ENCODE data around the gene FTCDNL1.

Gene FTCDNL1

DNA sequence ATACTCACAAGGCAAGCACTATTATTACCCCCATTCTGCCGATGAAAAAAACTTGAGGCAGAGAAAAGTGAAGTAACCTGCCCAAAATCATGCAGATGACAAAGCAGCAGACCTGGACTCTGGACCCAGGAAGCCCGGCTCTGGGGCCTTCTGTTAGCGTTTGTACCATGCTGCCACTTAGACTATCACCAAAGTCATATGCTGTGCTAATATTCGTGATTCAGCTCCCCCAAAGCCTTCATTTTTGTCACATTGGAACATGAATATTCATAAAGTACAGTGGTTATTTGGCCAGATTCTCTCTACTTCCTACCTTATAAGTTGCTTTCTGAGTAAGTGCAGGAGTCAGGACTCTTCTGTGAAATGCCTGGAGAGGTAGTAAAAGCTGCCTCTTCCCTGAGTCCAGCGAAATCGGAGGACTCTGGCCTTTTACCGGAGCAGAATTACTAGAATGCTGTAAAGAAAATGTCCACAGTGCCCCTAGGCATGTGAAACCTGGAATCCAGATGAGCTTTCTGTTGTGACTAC lies 86.7 kb downstream of the FTCDNL1 start:
- TF ChIP-seq, protein P1, sequence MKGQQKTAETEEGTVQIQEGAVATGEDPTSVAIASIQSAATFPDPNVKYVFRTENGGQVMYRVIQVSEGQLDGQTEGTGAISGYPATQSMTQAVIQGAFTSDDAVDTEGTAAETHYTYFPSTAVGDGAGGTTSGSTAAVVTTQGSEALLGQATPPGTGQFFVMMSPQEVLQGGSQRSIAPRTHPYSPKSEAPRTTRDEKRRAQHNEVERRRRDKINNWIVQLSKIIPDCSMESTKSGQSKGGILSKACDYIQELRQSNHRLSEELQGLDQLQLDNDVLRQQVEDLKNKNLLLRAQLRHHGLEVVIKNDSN (IDR thresholded peaks at IDR 0.05) = no peak
- TF ChIP-seq EP300 (IDR thresholded peaks at IDR 0.05; ENCODE audit: borderline replicate concordance) (no peak), TCF12 (IDR thresholded peaks at IDR 0.05; ENCODE audit: low read depth) (no peak), TAF1 (IDR thresholded peaks at IDR 0.05; ENCODE audit: low read depth) (no peak), TEAD4 (IDR thresholded peaks at IDR 0.05) (no peak), CEBPB (IDR thresholded peaks at IDR 0.05) (no peak), NFIC (IDR thresholded peaks at IDR 0.05) (no peak), RAD21 (IDR thresholded peaks at IDR 0.05; ENCODE audit: low read depth) (no peak), EGR1 (IDR thresholded peaks at IDR 0.05) (no peak), ZBTB7A (IDR thresholded peaks at IDR 0.05; ENCODE audit: low read depth) (no peak)
- TF ChIP-seq, protein P2, sequence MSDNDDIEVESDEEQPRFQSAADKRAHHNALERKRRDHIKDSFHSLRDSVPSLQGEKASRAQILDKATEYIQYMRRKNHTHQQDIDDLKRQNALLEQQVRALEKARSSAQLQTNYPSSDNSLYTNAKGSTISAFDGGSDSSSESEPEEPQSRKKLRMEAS (IDR thresholded peaks at IDR 0.05) = no peak
- TF ChIP-seq, protein P3, sequence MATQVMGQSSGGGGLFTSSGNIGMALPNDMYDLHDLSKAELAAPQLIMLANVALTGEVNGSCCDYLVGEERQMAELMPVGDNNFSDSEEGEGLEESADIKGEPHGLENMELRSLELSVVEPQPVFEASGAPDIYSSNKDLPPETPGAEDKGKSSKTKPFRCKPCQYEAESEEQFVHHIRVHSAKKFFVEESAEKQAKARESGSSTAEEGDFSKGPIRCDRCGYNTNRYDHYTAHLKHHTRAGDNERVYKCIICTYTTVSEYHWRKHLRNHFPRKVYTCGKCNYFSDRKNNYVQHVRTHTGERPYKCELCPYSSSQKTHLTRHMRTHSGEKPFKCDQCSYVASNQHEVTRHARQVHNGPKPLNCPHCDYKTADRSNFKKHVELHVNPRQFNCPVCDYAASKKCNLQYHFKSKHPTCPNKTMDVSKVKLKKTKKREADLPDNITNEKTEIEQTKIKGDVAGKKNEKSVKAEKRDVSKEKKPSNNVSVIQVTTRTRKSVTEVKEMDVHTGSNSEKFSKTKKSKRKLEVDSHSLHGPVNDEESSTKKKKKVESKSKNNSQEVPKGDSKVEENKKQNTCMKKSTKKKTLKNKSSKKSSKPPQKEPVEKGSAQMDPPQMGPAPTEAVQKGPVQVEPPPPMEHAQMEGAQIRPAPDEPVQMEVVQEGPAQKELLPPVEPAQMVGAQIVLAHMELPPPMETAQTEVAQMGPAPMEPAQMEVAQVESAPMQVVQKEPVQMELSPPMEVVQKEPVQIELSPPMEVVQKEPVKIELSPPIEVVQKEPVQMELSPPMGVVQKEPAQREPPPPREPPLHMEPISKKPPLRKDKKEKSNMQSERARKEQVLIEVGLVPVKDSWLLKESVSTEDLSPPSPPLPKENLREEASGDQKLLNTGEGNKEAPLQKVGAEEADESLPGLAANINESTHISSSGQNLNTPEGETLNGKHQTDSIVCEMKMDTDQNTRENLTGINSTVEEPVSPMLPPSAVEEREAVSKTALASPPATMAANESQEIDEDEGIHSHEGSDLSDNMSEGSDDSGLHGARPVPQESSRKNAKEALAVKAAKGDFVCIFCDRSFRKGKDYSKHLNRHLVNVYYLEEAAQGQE (IDR thresholded peaks at IDR 0.05; ENCODE audit: low read depth) = no peak

DNA sequence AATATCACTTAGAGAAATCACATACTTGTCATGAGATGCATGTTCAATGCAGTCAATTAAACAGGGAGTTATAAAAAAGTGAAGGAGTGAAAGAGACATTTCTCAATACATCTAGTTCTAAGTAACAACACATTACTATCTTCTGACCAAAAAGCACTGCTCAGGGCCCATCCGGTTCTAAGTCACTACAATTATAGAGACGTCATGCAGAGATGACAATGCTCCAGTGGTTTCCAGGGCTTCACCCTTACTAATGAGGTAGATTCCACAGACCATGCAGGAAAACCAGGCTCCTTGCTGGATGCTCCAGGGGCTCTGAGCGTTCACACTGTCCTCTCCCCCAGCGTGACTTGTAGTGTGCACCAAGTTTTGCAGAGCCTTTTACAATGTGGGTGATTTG lies 88.0 kb downstream of the FTCDNL1 start:
- TF ChIP-seq YY1 (IDR thresholded peaks at IDR 0.05; ENCODE audit: low read depth) (no peak), ZBTB7A (IDR thresholded peaks at IDR 0.05; ENCODE audit: low read depth) (no peak), TEAD4 (IDR thresholded peaks at IDR 0.05) (no peak)
- TF ChIP-seq, protein P1 (IDR thresholded peaks at IDR 0.05) = no peak
- TF ChIP-seq, protein P2 (IDR thresholded peaks at IDR 0.05) = no peak

DNA sequence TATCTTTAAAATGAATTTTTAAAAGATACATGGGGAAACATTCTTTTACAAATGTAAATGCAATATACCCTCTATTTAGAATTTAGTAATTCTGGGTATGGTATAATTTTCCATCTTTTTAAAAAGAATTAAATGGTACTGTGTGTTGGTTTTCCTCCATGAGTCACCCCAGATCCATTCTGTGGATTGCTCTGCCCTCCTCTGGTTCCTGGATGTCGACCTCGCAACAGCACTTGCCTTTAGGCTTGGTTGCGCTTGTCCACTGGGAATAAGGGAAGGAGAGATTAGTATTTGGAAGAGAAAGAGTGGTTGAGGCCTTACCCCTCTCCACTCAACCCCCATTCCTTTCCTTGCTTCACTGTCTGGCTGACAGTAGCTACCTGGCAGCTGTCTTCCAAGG lies 90.4 kb downstream of the FTCDNL1 start:
- TF ChIP-seq ZBTB7A (IDR thresholded peaks at IDR 0.05; ENCODE audit: low read depth) = no peak

DNA sequence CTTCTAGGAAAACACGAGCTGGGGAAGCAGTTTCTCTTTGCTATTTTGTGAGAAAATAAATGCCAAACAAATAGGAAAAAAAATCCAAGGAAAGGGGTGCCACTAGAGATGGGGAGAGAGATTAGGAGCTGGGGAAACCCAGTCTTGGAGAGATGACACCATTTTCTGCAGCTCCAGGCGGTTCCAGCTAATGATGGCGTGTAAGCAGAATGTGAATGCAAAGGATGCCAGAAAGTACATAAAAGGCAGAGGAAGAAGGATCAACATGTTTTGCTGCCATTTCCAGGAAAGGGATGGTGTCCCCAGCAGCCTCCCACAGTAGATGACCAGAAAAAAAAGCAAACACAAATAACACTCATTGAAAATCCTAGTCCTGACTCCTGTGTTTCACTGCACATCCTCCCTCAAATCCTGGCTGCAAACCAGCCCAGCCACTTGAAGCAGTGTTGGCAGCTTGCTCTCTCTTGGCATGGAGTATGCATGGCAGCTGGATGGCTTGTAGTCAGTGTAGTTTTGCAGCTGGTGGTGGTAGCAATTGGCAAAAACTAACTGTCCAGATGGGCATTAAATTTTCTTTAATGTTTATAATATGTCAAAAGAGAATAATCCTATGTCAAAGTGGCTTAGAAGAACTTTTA lies 93.6 kb downstream of the FTCDNL1 start:
- no peak for TF ChIP-seq ZBTB7A (IDR thresholded peaks at IDR 0.05; ENCODE audit: low read depth)
- no peak for TF ChIP-seq TEAD4 (IDR thresholded peaks at IDR 0.05)
- no peak for TF ChIP-seq YY1 (IDR thresholded peaks at IDR 0.05; ENCODE audit: low read depth)
- TF ChIP-seq, protein P3 (IDR thresholded peaks at IDR 0.05; ENCODE audit: low read depth) = no peak
- no peak for TF ChIP-seq EGR1 (IDR thresholded peaks at IDR 0.05)
- no peak for TF ChIP-seq TCF12 (IDR thresholded peaks at IDR 0.05; ENCODE audit: low read depth)
- no peak for TF ChIP-seq FOXM1 (IDR thresholded peaks at IDR 0.05; ENCODE audit: borderline replicate concordance, low read depth)
- TF ChIP-seq, protein P2 (IDR thresholded peaks at IDR 0.05) = no peak

DNA sequence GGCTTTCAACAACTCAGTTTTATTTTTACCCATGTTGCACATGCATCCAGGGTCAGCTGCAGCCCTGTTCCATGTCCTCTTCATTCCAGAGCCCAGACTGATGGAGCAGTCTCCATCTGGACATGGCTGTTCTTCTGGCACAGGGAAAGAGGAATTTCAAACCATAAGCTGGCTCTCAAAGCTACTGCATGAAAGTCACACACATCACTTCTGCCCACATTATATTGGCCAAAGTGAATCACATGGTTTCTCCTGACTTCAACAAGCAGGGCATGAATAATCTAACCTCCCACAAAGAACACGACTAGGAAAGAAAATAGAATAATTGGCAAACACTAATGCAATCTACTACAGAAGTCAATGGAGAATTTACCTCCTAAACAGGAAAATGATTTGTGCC lies 94.2 kb downstream of the FTCDNL1 start:
- TF ChIP-seq CEBPB (IDR thresholded peaks at IDR 0.05) = no peak
- TF ChIP-seq EGR1 (IDR thresholded peaks at IDR 0.05) = no peak
- no peak for TF ChIP-seq ZBTB7A (IDR thresholded peaks at IDR 0.05; ENCODE audit: low read depth)
- TF ChIP-seq RAD21 (IDR thresholded peaks at IDR 0.05; ENCODE audit: low read depth) = no peak
- no peak for TF ChIP-seq TAF1 (IDR thresholded peaks at IDR 0.05; ENCODE audit: low read depth)
- no peak for TF ChIP-seq TEAD4 (IDR thresholded peaks at IDR 0.05)
- TF ChIP-seq NFIC (IDR thresholded peaks at IDR 0.05) = no peak
- no peak for TF ChIP-seq YY1 (IDR thresholded peaks at IDR 0.05; ENCODE audit: low read depth)
- no peak for TF ChIP-seq CREB1 (IDR thresholded peaks at IDR 0.05; ENCODE audit: low read depth)
- no peak for TF ChIP-seq TCF12 (IDR thresholded peaks at IDR 0.05; ENCODE audit: low read depth)
- TF ChIP-seq, protein P1 (IDR thresholded peaks at IDR 0.05) = no peak
- no peak for TF ChIP-seq FOXM1 (IDR thresholded peaks at IDR 0.05; ENCODE audit: borderline replicate concordance, low read depth)
- no peak for TF ChIP-seq EP300 (IDR thresholded peaks at IDR 0.05; ENCODE audit: borderline replicate concordance)
- TF ChIP-seq, protein P3 (IDR thresholded peaks at IDR 0.05; ENCODE audit: low read depth) = no peak
- TF ChIP-seq, protein P2 (IDR thresholded peaks at IDR 0.05) = no peak

All from Ishikawa (cell line).